ENCODE results near the gene IHH.

Gene IHH

DNA sequence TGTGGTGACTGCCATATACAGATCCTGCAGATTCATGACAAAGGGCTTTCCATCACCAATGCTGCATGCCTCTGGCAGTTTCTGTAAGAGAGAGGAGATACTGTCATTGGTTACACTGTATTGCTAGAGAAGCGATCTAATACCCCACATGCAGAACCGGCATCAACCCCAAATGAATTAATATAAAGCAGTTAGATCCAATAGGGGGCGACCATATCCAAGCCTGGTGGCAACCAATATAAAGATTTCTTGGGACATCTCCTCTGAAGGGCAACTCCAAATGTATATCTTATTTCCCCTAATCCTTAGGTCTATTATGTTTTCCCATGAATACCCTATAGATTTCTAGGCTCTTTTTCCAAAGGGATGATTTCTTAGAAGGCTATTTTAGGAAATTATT is 17.4 kb upstream of the IHH start:
- no peak for FAIRE-seq

DNA sequence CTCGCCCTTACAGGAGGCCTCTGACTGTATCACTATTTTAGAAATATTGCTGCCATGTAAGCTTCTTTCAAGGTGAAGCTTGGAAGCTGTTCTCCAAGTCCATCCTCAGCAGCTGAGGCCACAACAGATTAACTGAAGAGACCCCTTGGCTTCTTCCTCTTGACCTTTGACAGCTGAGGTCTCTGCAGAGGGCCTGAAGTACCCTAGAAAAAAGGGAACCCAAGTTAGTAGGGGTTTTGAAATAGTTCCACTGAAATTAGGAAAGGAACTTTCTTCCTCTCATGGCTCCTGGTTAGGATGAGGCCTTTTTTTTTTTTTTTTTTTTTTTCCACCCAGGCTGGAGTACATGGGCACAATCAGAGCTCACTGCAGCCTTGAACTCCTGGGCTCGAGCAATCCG is 15.5 kb upstream of the IHH start:
- DNase-seq (ENCODE audit: insufficient read length, low spot score) (no peak), FAIRE-seq (no peak)

More for the DNA sequence above, 17.4 kb upstream of the IHH start:
- DNase-seq (ENCODE audit: insufficient read length, low spot score): no peak

GRCh38 chr2:219073413-219074129 is 12.8 kb upstream of the IHH start:
- FAIRE-seq (peak; percentile 44), DNase-seq (ENCODE audit: insufficient read length, low spot score) (no peak)

DNA sequence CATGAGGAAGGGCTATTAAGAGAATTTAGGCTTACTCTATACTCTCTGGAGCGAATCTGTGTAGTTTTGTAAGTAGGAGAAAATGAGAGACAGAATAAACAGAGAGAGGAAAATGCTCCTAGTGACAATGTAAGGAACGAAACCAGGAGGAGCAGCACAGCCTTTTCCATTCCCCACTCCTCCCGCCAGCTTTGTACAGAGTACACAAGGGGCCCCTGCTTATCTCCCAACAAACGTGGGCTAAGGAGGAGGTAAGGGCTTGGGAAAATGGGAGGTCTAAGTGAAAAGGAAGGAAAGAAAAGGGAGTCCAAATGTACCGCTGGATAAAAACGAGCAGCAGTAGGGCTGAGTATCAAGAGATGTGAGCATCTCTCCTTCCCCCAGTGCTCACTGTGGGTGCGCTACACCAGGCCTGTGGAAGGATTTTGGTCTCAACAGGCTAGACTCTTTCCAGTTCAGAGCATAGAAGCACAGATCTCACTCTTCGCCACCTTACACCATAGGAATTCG is 12.1 kb upstream of the IHH start:
- DNase-seq (ENCODE audit: insufficient read length, low spot score) (no peak), FAIRE-seq (no peak)

- no peak for DNase-seq (ENCODE audit: insufficient read length, low spot score)
- FAIRE-seq: no peak
Observed at GRCh38 chr2:219071131-219071816, 10.6 kb upstream of the IHH start.

DNA sequence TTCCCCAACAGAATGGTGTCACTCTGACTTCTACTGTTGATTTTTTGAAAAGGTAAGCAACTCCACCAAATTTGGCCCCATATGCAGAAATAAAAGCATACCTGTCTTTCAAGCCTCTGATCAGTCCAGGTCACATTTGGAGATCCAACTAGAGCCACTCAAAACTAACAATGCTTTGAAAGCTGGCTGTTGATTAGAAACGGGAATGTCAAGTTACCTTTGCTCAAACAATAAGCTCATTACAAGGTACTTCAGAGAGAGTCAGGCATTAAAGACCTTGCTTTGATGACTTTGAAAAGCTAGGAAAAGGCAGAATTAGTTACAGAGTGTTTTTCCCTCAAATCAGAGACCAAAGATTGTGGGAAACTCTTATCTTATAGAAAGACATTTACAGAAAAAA is 4.8 kb upstream of the IHH start:
- DNase-seq (ENCODE audit: insufficient read length, low spot score) (no peak), FAIRE-seq (no peak)

GRCh38 chr2:219062081-219062480 is 1.4 kb upstream of the IHH start:
- no peak for DNase-seq (ENCODE audit: insufficient read length, low spot score)
- FAIRE-seq: no peak

DNA sequence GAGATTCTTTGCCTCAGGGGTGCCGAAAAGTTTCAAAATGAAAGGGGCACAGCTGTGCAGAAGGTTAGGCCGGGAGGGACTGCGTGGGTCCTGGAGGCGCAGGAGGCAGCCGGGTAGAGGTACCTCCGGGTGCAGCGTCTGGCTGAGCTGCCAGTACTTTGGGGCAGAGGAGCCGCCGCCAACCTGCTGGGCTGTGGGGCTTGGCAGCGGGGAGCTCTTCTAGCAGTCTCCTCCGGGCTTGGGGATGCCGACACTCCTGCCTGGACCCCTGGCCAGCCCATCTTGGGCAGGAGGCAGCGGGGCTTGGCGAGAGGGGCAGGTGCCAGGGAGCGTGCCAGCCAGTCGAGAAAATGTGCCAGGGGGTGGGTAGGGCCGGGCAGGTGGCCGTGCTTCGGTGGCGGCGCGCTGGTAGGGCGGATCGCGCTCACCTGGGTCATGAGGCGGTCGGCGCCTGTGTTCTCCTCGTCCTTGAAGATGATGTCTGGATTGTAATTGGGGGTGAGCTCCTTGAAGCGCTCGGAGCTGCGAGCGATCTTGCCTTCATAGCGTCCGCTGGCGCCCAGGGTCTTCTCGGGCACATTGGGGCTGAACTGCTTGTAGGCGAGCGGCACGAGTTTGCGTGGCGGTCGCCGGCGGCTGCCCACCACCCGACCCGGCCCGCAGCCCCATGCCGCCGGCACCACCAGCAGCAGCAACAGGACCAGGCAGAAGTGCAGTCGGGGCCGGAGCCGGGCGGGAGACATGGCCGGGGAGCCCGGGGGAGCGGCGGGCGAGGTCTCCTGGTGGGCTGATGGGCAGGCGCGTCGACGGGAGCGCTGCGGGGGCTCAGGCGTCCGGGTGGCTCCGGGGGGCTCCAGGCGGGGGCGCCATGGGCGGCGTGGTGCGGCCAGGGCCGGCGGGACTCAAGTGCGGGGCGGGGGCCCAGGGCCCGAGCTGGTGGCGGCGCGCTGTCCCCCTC is 717 bp downstream of the IHH start:
- DNase-seq (ENCODE audit: insufficient read length, low spot score) (peak; percentile 19), FAIRE-seq (no peak)

GRCh38 chr2:219059375-219059724 is 1.4 kb downstream of the IHH start:
- peak; percentile 20 for DNase-seq (ENCODE audit: insufficient read length, low spot score)
- no peak for FAIRE-seq

DNA sequence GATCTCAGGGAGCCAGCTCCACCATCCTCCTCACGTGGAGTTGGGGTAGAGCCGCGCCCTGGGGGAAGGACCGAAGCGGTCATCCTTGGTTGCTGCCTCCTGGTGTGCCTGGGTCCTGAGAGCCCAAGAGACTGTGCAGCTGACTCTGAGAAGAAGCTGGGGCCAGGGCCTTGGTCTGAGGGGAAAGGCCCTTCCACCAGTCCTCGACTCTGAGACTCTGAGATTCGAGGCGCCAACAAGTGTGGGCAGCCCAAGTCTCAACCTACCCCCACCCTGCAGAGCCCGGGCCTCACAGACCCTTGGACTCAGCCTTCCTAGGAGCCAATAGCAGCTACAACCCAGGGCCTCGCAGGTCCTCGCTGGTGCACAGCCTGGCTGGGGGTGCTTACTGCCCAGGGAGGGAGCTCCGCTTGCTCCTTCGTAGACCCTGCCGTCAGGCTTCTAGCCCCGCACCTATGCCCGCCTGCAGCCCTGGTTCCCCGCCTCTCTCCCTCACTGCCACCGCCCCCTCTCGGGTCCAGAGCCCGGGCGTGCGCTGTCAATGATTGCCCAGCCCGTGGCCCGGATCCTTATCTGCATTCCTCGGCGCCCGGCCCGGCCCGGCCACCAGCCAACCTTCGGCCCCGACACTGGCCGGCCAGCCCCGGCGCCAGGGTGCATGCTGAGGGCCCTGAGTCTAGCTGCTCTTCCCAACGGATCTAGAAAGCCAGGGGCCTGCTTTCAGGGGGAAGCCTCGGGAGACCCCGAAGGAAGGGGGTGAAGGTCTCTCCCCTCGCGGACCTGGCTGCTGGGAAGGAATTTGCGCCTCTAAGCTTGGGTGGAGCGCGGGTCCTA is 2.0 kb downstream of the IHH start:
- FAIRE-seq (no peak), DNase-seq (ENCODE audit: insufficient read length, low spot score) (peak; percentile 20)

DNA sequence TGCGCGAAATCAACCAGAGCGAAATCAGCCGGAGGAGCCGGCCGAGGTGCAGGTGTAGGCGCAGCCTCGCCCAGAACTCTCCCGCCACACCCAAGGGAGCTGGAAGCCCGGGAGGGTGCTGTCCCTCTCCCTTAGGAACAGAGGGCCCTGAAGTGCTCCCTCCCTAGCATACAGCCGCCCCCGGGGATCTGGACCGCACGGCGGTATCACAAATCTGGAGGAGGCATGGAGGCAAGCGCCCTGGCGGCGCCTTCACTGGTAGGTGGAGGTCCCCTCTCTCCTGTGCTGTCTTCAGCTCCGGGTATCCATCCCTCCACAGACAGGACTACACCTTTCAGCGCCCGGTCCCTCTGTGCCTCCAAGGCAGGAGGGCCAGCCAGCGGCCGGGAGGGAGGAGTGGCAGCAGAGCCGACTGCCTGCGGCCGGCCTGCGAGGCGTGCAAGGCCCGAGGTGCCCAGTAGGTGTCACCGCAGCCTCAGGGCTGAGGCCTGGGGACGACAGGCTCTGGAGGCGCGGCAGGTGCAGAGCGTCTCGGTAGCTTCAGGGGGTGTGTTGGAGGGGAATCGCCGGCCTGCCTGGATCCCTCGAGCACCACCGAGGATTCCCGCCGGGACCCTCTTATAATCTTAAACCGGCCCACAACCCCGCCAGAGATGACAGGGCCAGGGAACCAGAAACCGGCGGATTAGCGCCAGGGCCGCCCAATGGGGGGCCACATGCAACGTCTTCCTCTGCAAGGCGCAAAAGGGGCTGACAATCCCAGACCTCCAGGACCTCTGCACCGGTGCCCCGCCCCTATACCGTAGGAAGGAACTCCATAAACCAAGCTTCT is 2.8 kb downstream of the IHH start:
- FAIRE-seq (peak; percentile 92), DNase-seq (ENCODE audit: insufficient read length, low spot score) (peak; percentile 95)

GRCh38 chr2:219056896-219057708 is 3.6 kb downstream of the IHH start:
- DNase-seq (ENCODE audit: insufficient read length, low spot score) (no peak), FAIRE-seq (no peak)

- no peak for FAIRE-seq
- DNase-seq (ENCODE audit: insufficient read length, low spot score): no peak
Observed at GRCh38 chr2:219056176-219056895, 4.4 kb downstream of the IHH start.

DNA sequence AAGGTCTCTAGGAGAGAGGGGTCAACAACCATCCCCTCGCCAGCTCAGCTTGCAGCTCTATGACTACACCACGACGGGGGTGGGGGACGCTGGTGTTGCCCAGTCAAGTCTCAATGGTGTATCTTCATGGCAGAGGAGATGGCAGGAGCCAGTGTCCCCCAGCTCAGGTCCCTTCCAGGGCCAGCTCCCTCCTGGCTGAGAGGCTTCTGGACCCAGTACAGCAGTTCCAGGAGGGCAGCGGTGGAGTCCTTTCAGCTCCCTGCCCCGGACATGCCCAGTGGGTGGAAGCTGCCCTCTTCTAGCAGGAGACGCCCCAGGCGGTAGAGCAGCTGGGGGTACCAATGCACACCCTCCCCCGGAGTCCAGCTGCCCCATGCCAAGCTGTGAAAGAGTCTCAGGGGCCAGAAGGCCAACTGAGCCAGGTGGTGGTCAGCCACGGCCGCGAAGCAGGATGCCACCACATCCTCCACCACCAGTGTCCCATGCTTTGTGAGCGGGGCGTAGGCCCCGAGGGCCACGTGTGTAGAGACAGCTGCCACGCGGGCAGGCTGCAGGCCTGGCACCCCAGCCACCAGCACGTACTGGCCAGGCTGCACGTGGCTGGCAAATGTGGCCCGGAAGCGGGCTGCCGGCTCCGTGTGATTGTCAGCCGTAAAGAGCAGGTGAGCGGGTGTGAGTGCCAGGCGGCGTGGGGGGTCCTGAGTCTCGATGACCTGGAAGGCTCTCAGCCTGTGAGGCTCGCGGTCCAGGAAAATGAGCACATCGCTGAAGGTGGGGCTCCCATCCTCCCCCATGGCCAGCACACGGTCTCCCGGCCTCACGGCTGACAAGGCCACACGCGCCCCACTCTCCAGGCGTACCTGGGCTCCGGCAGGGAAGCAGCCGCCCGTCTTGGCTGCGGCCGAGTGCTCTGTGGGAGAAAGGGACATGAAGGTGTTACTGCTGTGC is 5.5 kb downstream of the IHH start:
- FAIRE-seq (no peak), DNase-seq (ENCODE audit: insufficient read length, low spot score) (no peak)

GRCh38 chr2:219049282-219049681 is 11.4 kb downstream of the IHH start:
- FAIRE-seq (no peak), DNase-seq (ENCODE audit: insufficient read length, low spot score) (no peak)

GRCh38 chr2:219045937-219046550 is 14.7 kb downstream of the IHH start:
- FAIRE-seq (no peak), DNase-seq (ENCODE audit: insufficient read length, low spot score) (no peak)

All from GM19239 (cell line).